ENCODE data around the gene SMIM20. TPM values are rescaled to one million over a fixed set of nuclear protein-coding genes. Genes with fewer than 3 reads are reported as not detected.

Gene SMIM20
- total and polyA plus RNA-seq, 11 donors: 27.4 to 50.8 (median 40.3) TPM

DNA sequence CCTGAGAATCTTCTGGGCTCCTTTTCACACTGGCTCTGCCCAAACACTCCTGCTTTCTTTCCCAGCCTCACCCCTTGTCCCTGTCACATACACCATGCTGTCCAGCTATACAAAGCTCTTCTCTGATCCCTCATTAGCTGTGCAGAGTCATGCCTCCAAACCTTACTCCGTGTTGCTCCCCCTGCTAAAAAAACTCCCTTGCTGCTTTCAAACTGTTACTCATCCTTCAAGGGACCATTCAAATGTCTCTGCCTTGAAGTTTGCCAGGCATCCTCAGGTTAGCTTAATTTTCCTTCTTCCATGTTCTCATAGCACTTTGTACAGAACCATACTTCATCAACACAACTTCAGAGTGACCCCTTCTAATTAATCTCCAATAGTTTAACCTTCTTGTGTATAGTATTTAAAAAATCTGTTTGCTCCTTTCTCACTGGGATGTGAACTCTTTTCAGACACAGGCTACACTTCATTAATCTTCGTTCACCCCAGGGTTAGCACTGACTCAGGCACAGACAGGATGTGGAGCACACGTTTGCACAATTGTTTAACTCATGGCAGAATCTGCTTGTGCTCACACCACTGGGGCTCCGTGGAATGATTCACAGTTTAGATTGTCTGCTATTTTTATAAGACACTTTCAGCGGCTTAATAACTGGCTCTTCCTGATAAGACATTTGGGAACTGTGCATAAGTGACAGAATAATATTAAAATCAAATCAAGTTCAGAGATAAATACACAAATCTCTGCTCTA, 29.8 kb upstream of the SMIM20 start:
- Histone ChIP-seq H3K9me3 (no peaks in the 10 kb centered on the region), H3K4me1 (peaks cover 0 to 7% (median 0%) of the 10 kb centered on the region in 12 donors), H3K27ac (no peak overlapping the region), H3K4me3 (no peak overlapping the region), H3K36me3 (no peaks in the 10 kb centered on the region), H3K27me3 (no peaks in the 10 kb centered on the region)
- ATAC-seq (peak in 3 of 4 donors; percentile 46 to 71 (median 49)), DNase-seq (no peak)
- intact Hi-C loops (cut with DNase I): no loop called here
- 28 to 42% (median 37%) methylated on average over 5 of the region's 5 CpGs for WGBS, 4 donors
- TF ChIP-seq POLR2A (IDR thresholded peaks at IDR 0.05): no peak
- TF ChIP-seq, protein P1, sequence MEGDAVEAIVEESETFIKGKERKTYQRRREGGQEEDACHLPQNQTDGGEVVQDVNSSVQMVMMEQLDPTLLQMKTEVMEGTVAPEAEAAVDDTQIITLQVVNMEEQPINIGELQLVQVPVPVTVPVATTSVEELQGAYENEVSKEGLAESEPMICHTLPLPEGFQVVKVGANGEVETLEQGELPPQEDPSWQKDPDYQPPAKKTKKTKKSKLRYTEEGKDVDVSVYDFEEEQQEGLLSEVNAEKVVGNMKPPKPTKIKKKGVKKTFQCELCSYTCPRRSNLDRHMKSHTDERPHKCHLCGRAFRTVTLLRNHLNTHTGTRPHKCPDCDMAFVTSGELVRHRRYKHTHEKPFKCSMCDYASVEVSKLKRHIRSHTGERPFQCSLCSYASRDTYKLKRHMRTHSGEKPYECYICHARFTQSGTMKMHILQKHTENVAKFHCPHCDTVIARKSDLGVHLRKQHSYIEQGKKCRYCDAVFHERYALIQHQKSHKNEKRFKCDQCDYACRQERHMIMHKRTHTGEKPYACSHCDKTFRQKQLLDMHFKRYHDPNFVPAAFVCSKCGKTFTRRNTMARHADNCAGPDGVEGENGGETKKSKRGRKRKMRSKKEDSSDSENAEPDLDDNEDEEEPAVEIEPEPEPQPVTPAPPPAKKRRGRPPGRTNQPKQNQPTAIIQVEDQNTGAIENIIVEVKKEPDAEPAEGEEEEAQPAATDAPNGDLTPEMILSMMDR (IDR thresholded peaks at IDR 0.05): no peak

DNA sequence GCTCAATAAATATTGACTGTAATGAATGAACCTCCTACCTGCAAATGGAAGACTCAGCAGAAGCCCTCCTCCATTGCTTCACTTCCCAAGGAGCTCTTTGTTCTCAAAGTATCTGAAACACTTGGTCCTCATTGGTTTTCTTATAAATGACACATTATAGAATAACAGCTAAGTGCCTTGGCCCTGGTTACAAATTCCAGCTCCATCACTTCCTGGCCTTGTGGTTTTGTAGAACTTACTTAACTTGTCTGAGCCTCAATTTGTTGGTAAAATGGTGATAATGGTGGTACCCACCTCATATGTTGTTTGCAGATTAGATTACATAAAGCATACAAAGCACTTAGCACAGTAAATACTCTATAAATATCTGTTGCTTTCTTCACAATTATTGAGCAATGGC, 25.2 kb upstream of the SMIM20 start:
- TF ChIP-seq, protein P1 (IDR thresholded peaks at IDR 0.05): no peak
- TF ChIP-seq POLR2A (IDR thresholded peaks at IDR 0.05): no peak
- Histone ChIP-seq H3K36me3 (no peaks in the 10 kb centered on the region), H3K27me3 (no peaks in the 10 kb centered on the region), H3K4me1 (peaks cover 0 to 17% (median 0%) of the 10 kb centered on the region in 12 donors), H3K27ac (no peak overlapping the region), H3K9me3 (no peaks in the 10 kb centered on the region), H3K4me3 (no peak overlapping the region)
- no peak for ATAC-seq
- DNase-seq: no peak
- intact Hi-C loops (cut with DNase I): no loop called here

DNA sequence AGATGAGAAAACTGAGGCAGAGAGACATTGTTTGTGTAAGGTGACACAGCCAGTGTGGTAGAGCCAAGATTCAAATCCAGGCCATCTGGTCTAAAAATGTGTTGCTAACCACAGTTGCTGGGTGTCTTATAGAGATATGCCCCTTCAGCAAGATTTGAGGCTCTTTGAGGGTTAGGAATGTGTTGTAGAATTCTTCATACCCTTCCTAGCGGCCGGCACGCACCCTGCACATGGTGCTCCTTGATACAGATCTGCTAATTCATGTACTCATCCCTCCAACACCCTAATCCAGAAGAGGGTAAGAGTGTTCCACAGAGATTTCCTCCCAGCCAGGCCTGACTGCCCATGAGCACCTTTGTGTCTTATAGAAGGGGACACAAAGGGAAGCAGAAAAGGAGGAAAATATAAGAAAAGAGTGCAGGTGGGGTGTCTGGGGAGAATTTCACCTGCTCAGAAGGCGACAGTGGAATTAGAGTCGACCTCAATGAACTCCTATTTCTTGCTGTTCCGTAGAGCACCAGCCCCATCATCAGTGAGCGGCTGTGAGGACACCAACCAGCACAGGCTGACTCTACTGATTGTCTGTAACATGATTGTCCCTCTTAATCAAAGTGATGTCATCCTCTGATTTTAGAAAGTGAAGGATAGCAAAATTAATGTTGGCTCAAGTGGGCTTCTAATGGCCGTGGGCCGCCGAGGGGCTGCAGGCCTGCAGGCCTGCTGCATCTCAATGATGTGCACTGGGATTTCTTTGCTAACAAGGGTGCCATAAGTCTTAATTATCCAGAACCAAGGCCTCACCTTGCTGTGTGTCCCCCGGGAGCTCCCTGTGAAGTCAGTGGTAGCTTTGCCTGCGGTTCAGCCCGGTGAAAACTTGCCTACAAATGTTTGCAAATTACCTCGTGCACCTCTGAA, 24.2 kb upstream of the SMIM20 start:
- ATAC-seq: no peak
- Histone ChIP-seq H3K9me3 (no peaks in the 10 kb centered on the region), H3K4me3 (no peak overlapping the region), H3K36me3 (no peaks in the 10 kb centered on the region), H3K27me3 (no peaks in the 10 kb centered on the region), H3K27ac (no peak overlapping the region), H3K4me1 (peaks cover 0 to 17% (median 0%) of the 10 kb centered on the region in 12 donors)
- TF ChIP-seq POLR2A (IDR thresholded peaks at IDR 0.05): no peak
- TF ChIP-seq, protein P1 (IDR thresholded peaks at IDR 0.05): no peak
- intact Hi-C loops (cut with DNase I): loop anchor here in 1 of 10 donors (10.0 kb wide), 1 partner anchor 445 kb away; no protein-coding TSS in a partner anchor
- DNase-seq: no peak
- 82 to 85% (median 83%) methylated on average over 14 of the region's 14 CpGs for WGBS, 4 donors
